Measurements from ENCODE around the gene TSPOAP1.

Gene TSPOAP1

DNA sequence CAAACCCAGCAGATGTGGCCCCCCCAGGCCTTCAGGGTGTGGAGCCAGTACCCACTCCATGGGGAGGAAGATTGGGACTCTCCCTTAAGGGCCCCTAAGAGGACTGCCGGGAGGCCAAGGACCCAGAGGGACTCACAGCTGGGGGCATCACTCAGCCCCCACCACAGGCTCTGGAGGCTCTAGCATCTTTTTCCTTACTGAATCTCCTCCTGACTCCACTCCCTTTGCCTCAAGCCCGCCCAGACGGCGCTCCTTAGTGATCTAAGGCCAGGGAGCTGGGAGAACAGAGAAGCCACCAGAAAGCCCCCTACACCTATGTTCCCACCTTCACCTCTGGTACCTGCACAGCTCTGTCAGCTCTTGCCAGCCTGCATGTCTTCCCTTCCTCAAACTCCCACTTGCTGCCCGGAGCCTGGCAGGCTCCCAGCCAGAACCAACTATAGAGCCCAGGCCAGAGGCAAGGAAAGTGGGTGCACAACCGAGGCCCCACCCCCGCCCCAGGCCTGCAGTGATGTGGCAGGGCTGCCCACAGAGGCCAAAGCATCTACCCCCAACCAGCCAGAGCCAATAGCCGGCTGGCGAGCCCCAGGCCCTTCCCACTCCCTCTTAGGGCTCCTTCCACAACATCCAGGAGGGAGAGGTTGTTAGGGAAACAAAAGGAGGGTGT, 25.5 kb downstream of the TSPOAP1 start:
- DNase-seq (ENCODE audit: low read depth in 3 of 3) = no peak

DNA sequence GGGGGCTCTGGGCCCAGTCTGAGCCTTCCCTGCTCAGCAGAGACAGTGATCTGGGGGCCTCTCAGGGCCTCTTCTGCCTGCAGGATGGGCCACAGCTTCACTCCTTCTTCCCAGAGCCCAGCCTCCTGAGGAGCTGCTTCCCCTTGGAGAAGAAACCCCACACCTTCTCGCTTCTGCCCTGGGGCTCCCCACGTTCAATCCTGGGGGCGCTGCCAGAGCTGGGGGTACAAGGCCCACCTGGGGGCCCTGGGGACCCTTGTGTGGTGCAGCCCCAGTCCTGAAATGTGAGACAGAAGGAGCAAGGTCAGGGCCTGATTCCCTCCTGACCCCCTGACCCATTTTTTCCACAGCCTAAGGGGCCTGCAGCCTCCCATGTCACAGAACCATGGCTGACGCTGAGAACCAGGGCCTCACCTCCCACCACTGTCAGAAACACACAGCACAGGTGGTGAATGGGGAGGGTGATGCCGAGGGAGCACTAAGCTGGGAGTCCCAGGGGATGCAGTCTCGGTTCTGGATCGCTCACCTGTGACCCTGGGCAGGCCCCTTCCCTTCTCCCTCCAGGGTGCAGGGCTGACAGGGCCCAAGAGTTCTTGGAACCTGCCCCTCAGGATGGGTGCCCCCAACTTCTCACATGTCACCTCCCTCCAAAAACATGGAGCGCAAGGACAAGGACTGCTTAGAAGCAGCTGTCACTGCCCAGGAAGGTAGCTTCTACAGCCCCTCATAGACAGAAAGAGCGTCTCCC, 26.2 kb downstream of the TSPOAP1 start:
- no peak for DNase-seq (ENCODE audit: low read depth in 3 of 3)

DNA sequence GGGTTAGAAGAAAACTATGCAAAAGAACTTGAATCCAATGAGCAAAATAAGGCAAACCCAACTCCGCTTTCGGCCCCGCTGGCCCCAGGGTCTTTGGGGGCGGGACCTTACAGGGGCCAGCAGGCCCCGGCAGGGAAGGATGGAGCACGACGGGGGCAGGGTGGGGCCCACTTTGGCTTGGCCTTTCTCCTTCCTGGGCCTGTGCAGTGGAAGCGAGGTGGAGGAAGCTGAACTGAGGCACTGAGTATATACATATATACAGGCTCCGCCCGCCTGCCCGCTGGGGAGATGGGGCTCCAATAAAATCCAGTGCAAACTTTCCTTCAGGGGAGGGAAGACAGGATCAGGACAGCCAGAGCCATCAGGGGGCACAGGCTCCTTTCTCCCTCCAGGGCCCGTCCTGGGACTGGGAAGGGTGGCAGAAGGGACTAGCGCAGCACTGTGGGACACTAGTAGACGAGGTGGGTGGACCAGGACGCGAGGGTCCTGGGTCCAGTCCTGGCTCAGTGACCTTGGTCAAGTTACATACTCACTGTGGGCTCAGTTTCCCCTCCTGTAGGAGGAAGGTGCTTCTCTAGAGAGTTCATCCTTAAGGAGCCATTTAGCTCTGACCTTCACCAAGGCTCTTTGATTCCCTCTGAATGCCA, 27.0 kb downstream of the TSPOAP1 start:
- DNase-seq (ENCODE audit: low read depth in 3 of 3) = no peak

DNA sequence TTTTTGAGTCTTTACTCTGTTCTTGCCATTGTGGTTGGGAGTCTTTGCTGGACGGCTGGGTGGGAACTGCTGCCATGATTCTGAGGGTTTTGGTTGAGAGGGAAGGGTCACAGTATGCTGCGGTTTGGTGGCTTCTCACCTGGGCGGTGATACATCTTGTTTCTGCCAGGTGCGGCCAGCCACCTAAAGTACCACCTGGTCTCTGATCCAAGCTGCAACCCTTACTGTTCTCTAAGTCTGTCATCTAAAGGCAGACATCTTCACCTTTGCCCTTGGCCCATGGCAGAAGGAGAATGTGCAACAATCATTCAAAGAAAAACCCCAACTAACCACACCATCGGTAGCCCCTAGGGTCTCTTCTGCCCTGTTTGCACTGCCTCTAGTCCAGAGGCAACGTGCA, 28.3 kb downstream of the TSPOAP1 start:
- DNase-seq (ENCODE audit: low read depth in 3 of 3) = no peak

DNA sequence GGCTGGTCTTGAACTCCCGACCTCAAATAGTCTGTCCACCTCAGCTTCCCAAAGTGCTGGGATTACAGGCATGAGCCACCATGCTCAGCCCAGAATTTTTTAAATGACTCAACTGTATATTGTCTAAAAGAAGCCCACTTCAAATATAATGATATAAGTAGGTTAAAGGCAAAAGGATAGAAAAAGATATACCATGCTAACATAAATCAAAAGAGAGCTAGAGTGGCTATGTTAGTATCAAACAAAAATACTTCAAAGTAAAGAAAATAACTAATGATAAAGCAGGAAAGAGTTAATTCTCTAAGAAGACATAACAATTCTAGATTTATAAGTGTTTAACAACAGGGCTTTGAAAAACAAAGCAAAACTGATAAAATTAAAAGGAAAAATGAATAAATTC, 34.6 kb downstream of the TSPOAP1 start:
- DNase-seq (ENCODE audit: low read depth in 3 of 3) = no peak

DNA sequence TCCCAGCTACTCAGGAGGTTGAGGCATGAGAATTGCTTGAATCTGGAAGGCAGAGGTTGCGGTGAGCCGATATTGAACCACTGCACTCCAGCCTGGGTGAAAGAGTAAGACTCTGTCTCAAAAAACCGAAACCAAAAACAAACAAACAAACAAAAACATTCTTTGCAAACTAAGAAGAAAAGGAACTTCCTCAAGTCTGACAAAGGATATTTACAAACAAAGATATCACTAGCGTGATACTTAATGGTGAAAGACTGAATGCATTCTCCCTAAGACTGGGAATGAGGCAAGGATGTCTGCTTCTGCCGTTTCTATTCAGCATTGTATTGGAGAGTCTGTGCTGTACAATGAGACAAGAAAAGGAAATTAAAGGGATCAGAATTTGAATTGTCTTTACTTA, 37.3 kb downstream of the TSPOAP1 start:
- no peak for DNase-seq (ENCODE audit: low read depth in 3 of 3)

DNA sequence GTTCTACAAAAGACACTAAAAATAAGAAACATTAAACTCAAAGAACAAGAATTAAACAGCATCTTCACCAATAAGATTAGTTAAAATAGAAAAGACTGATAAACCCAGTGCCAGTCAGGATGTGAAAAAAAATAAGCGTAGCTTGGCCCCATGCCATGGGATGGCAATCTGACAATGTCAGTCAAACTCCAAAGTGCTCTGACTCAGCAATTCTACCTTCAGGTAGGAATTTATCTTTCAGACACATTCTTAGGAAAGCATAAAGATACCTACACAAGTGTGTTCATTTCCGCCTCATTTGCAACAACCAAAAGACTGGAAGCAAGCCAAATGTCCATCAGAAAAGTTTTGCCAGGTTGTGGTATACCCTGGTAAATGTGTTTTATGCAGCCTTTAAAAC, 38.7 kb downstream of the TSPOAP1 start:
- DNase-seq (ENCODE audit: low read depth in 3 of 3) = no peak

DNA sequence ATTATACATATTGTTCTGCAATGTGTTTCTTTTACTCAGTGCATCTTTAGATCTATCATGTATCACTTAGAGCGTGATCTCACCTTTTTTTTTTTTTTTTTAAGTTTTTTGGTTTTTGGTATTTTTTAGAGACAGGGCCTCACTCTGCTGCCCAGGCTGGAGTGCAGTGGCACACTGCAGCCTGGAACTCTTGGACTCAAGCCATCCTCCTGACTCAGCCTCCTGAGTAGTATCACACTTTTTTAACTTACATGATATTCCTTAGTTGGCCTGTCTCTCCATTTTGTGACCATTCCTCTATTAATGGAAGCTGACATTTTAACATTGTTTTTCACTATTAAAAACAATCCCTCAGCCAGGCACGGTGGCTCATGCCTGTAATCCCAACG, 43.2 kb downstream of the TSPOAP1 start:
- no peak for DNase-seq (ENCODE audit: low read depth in 3 of 3)

DNA sequence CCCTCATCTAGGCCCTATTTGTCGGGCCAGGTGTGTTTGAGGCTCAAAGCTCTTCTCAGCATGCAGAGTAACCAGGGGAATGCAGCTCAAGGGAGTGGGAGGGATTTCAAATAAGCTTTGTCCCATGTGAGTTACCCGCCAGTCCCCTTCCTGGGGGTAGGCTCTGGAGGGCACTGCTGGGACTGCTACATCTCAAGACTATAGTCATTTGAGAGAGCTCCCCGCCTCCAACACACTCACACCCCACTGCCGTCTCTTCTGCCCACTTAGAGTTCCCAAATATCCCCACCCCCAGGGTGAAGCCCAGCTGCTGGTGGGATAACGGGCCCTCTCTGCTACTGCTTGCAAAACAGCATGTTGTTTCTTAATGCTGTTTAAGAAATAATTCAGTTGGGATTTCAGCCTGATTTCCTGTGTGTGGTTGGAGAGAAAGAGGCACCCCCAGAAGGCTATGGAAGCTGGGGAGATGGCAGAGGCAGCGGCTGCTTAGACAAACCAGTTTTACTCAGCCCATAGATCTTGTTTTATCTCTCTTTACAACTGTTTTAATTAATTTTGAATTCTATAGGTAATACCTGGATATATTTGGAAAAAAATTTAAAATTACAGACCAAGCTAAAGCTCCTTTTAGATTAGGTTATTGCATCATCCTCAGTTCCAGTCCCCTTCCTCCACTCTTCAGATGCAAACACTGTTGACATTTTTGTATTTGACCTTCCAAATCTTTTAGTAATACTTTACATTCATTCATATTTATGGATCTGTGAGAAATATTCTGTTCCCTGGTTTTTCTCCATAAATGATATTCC, 43.8 kb downstream of the TSPOAP1 start:
- DNase-seq (ENCODE audit: low read depth in 3 of 3) = no peak

DNA sequence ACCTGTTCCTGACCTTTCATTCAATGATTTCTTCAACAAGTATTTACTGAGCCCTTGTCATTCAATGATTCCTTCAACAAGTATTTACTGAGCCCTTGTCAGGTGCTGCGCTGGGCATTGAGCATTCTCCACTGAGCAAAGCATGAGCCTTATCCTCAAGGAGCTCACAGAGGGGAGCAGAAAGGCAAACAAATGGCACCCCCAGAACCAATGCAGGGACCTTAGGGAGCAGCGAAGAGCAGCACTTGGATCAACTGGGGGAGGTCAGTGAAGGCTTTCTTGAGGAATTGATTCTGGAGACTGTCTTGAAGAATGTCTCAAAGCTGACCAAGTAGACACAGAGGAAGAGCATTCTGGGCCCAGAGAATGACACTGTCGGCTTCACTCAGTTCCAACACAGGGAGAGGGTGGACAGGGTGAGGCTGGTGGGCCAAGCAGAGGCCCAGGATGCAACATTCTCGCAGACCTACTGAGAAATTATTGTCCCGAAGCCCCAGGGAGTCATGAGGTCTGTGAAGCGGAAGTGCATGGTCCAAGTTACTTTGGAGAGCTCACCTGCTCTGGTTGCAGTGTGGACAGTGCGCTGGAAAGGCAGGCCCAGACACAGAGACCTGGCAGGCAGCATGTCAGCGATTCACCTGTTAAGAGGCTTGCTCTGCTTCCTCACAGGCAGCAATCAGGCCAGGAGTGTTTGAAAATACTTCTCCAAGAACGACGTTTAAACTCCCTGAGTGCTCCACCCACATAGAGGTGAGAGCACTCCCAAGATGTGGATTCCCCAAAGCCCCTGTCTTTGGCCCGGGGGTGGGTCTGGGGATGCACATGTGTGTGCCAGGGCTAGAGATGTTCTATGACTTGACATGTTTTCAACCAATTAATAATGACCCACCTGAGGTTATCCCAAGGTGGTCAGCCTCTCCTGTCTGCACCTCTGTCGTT, 44.7 kb downstream of the TSPOAP1 start:
- DNase-seq (ENCODE audit: low read depth in 3 of 3) = no peak

DNA sequence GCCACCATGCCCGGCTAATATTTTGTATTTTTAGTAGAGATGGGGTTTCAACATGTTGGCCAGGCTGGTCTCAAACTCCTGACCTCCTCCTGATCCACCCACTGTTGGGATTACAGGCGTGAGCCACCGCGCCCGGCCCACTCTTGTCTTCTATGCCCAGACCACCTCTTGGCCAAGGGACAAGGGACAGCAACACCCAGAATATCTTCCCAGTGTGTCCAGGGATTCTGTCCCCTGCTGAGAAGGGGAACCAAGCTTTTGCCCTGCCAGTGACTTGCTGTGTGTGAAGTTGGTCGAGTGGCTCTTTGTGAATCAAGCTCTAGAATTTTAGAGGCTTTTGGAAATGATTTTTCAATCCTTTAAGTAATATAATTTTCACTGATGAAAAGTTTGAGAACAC, 46.2 kb downstream of the TSPOAP1 start:
- DNase-seq (ENCODE audit: low read depth in 3 of 3) = no peak

DNA sequence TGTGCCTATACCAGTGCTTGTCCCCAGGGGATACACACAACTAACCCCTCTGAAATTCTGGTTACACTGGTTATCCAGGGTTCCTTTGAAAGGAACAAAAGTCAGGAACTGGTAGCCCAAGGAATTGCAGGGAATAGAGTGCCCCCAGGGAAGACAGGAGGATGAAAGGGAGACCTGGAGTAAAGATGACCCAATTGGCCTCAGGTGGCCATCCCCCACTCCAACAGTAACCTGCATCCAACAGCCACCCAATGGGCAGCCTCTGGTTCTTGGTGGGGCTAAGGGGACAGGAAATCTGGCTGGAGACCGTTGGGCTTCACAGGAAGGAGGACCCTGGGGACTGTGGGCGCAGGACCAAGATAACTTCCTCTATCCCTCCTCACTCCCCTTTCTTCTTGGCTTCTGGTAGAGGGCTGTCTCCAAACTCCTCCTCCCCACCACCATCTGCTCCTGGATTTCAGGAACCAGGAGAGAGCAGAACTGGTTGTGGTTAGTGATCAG, 47.0 kb downstream of the TSPOAP1 start:
- no peak for DNase-seq (ENCODE audit: low read depth in 3 of 3)

DNA sequence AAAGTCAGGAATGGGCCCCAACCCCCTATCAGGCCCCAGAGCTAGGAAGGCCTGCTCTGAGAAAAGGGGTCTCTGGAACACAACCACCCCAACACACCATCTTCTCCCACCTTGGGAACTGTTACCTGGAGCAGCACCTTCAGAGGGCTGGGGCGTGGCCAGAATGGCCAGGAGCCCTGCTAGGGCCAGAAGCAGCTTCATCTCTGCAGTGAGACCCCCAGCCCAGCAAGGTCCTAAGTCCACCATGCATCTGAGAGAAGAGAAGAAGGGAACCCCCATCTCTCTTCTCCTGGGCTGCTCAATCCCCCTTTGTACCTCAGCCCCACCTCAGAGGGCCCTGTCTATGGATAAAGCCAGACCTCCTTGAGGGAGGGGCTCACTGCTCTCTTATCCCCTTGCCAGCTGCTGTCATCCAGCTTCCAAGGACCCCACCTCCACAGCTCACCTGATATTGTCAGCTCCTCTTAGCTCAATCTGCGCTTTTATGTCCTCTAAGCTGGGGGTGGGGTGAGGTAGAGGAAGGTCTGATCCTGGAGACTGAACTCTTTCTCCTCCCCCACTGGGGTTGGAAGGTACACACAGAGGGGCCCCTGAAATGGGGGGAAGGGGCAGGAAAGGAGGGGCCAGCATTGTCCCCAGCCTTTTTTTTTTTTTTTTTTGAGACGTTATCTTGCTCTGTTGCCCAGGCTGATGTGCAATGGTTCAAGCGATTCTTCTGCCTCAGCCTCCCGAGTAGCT, 47.9 kb downstream of the TSPOAP1 start, which contains the start of gene MPO:
Gene MPO, minus strand, starts transcription at position 456 of the 738 bp plus-strand sequence. Its CDS starts 177 bp downstream, at position 279.
- no peak for DNase-seq (ENCODE audit: low read depth in 3 of 3)

DNA sequence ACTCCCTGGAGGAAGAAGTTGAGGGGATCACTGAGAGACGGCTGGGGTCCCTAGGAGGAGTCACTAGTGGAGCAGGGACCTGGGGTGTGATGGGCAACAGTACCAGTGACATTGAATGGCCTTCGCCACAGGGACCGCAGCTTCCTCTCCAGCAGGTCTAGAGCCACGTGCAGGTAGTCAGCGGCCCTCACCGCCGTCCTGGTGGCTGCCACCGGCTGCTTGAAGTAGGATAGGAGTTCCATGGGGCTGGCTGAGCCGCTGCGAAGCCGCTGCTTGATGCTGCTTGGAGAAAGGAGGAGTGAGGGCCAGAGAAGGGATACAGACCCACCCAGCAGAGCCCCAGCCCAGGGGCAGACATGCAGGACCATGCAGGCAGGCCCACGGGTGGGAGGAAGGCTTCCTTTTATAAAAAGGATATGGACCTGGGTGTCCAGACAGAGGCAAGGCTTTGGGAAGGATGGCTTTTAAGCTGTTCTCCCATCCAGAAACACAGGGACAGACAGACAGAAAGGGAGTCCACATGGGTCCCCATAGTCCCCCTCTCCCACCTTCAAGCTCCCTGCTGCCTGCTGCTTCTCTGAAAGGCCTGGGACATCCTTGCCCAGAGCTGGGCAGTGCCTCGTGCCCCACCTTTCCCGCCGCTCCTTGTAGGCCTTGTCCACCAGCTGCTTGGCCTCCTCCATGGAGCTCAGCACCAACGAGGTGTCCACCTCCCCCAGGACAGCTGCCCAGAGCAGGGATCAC, 48.7 kb downstream of the TSPOAP1 start:
- no peak for DNase-seq (ENCODE audit: low read depth in 3 of 3)

DNA sequence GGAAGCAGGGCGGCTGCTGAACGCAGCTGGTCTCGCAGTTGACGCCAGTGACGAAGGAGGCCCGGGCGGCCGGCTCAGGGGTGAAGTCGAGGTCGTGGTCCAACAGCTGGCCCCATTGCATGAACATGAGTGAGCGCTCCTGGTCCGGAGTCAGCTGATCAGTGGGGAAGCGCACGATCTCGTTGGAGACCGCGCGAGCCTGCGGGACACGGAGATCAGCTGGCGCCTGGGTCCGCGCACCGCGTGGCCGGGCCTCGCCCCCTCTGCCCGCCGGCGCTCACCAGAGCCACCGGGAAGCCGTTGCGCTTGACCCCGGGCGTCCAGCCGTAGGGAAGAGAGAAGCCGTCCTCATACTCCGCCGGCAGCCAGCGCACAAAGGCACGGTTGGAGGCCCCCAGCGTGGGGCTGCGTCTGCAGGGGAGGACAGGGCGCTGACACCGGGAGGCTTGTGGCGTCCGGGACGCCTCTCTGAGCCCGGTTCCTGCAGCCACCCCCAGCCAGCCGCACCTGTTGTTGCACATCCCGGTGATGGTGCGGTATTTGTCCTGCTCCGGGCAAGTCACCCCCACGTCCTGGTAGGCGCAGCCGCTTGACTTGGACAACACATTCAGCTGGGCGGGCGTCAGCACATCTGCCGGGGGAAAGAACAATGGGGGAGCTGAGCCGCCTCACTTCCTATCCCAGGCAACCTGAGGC, 49.4 kb downstream of the TSPOAP1 start:
- DNase-seq (ENCODE audit: low read depth in 3 of 3) = no peak

DNA sequence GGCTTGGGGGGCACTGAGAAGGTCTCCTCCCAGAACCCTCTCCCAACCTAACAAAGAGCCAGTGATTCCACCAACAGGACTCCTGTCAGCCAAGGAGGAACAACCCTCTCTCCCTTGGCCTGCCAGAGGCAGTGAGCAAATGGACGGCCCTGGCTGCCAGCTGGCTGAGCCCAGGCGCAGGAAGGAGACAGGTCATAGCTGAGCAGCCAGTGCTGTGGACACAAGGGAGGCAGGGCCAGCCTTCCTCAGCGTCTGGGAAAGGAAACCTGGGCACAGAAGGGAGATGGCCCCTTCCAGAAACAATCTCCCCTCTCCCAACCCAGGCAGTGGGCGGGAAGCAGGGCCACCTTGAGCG, 50.0 kb downstream of the TSPOAP1 start:
- DNase-seq (ENCODE audit: low read depth in 3 of 3) = no peak

DNA sequence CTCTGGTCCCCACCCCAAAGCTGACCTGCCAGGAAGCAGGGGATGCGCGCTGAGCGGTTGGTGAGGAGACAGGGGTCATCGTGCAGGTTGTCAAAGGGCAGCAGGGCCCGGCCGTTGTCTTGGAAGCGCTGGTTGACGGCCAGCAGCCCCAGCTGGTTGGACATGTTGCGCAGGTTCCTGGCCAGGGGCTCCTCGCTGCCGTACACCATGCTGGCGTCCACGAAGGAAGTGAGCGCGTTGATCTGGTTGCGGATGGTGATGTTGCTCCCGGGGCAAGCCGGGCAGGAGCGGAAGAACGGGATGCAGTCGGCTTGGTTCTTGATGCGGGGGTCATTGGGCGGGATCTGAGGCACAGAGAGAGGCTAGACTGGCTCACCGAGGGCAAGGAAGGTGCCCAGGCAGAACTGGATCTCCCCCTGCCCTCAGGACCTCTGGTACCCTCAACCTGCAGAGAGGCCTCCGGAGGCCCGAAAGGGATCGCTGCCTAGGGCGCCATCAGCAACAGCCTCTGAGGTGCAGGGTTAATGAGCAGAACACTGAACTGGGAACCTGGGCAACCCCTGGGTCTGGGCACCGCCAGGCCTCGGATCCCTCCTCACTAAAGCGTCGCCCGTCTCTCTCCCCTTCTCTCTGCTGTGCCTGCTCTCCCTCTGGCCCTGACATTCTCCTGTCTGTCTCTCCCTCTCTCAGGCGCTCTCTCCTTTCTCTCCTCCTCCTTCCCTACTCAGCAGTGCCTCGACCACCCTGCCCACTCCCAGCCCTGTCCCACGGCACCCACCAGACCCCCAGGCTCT, 50.6 kb downstream of the TSPOAP1 start:
- DNase-seq (ENCODE audit: low read depth in 3 of 3) = no peak

Measured in stimulated activated CD4-positive, alpha-beta T cell treated with anti-CD3 and anti-CD28 coated beads, TNF-alpha, amount 100 ng/mL, for 48 hours (primary cell).